HS-27A (cell line): ENCODE data around the gene GINM1.

Experiments used
- DNase-seq: peaks from one replicate; pipeline ENCODE4 v3.0.0-alpha.2; 2012; ENCODE audit warnings: low read depth, missing footprints

GINM1 gene

GRCh38 chr6:149593408-149593807 lies 27.2 kb downstream of the GINM1 start:
- no peak for DNase-seq

GRCh38 chr6:149600508-149600907 lies 34.3 kb downstream of the GINM1 start:
- DNase-seq = no peak

GRCh38 chr6:149608381-149608982 lies 42.3 kb downstream of the GINM1 start:
- no peak for DNase-seq

GRCh38 chr6:149614337-149614736 lies 48.2 kb downstream of the GINM1 start:
- DNase-seq = no peak

GRCh38 chr6:149615805-149616204 lies 49.6 kb downstream of the GINM1 start:
- DNase-seq = no peak

GRCh38 chr6:149627672-149628071 lies 61.5 kb downstream of the GINM1 start:
- DNase-seq = no peak

GRCh38 chr6:149628875-149629510 lies 62.8 kb downstream of the GINM1 start:
- no peak for DNase-seq

- DNase-seq = no peak
These were observed 68.1 kb downstream of the GINM1 start for GRCh38 chr6:149634315-149634714.

- peak; percentile 64 for DNase-seq
These were observed 69.9 kb downstream of the GINM1 start for GRCh38 chr6:149636124-149636523.
